CD4-positive, alpha-beta T cell treated with Interleukin-1 beta for 1 hour (primary cell): ENCODE data around the gene REG1B.
"Not testable (repeated sequence)": the region's sequence is repeated elsewhere in the genome, so short reads cannot be mapped to it uniquely, and the experiment has no call there.

Experiments
- DNase-seq, 2 donors: peaks; one replicate each; pipeline ENCODE4 v3.0.0-alpha.2; 2020 to 2022

The REG1B gene

DNA sequence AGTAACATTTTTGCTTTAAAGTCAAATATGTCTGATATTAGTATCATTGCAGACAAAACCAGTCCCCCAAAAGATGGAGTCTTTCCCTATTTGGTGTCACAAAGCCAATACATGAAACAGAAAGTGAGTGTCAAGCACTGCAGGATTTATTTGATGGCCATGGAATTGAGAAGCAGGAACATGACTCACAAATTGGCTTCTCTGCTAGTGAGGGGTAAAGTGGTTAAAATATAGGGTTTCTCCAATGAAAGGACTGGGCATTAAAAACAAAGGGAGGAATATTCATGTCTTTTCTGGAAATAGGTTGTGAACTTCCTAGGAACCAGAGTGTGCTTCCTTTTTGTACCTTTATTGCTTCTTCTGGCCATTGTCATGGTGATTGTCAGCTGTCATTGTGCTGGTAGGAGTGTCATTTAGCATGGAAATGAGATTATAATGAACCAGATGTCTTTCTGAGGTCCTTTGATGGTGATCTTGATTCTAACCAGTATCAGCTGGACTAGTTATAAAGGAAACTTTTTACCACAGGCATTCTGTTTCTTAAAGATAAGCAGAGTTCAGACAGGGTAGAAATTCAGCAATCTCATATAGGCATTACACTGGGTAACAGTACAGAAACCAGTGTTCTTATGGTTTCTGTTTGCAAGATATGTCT is 4.1 kb downstream of the REG1B start:
- no peak for DNase-seq

DNA sequence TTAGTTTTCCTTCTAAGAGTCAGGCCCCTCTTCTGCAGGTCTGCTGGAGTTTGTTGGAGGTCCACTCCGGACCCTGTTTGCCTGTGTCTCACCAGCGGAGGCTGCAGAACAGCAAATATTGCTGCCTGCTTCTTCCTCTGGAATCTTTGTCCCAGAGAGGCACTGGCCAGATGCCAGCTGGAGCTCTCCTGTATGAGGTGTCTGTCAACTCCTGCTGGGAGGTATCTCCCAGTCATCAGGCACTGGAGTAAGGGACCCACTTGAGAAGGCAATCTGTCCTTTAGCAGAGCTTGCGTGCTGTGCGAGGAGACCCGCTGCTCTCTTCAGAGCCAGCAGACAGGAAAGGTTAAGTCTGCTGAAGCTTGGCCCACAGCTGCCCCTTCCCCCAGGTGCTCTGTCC is 4.8 kb downstream of the REG1B start:
- DNase-seq, result no peak

DNA sequence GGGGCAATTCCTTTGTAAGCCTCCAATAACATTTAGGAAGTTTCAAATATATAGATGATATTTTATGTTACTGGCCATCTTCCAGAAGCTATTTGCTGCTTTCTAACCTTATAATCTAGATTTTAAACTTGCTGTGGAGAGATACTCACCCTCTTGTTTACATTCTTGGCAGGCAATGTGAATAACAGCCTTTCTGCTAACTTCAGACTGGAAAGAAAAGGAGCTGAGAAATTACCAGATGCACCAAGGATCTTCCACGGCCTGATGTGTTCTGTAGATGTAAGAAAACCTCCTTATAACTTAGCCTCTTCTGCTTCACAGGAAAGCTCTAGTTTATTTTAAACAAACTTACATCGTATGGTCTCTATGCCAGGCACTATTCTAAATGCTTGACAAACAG is 16.7 kb downstream of the REG1B start:
- no peak for DNase-seq

DNA sequence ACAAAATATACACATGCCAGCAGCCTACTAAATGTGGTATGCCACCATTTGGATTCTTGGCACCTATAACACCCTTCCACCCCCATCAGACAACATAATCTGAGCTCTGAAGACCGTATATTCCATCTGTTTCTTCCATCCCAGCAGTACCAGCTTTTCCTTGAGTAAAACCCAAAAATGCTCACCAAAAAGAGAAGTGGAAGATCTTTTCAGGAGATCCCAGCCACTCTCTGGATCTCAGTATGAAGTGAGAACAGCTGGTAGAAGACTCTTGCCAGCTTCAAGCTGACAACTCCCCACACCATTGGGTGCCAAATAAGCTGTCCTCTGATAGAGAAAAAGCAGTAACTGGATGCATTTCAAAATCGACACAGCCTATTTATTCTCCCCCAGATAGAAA is 22.6 kb downstream of the REG1B start:
- no peak for DNase-seq

DNA sequence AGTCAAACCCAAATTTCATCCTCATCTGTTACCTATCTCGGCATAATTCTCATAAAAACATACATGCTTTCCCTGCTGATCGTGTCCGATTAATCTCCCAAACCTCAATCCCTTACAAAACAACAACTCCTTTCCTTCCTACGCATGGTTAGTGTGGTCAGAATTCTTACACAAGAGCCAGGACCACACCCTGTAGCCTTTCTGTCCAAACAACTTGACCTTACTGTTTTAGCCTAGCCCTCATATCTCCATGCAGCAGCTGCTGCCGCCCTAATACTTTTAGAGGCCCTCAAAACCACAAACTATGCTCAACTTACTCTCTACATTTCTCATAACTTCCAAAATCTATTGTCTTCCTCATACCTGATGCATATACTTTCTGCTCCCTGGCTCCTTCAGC is 33.0 kb downstream of the REG1B start:
- DNase-seq, result not testable (repeated sequence)

DNA sequence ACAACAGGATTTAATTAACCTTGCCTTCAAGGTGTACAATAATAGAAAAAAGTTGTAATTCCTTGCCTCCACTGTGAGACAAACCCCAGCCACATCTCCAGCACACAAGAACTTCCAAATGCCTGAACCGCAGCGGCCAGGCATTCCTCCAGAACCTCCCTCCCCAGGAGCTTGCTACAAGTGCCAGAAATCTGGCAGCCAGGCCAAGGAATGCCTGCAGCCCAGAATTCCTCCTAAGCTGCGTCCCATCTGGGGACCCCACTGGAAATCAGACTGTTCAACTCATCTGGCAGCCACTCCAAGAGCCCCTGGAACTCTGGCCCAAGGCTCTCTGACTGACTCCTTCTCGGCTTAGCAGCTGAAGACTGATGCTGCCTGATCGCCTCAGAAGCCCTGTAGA is 34.3 kb downstream of the REG1B start:
- not testable (repeated sequence) for DNase-seq

DNA sequence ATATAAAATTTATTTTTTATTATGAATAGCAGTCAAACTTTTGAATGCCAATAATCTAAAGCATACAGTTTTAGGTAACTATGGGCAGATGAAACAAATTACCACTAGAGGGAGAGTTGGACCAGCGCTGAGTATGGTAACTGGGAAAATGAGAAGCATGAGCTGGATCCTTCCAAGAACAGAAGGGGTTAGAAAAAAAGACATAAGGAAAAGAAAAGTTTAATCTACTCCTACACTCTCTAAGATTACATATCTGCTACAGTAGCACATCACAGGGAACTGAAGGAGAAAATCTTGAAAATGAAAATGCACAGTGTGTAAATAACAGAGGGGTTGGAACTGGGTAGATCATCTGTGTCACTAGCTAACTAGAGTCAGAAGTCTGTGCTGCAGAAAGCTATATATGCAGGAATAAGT is 46.8 kb downstream of the REG1B start:
- DNase-seq, result no peak

DNA sequence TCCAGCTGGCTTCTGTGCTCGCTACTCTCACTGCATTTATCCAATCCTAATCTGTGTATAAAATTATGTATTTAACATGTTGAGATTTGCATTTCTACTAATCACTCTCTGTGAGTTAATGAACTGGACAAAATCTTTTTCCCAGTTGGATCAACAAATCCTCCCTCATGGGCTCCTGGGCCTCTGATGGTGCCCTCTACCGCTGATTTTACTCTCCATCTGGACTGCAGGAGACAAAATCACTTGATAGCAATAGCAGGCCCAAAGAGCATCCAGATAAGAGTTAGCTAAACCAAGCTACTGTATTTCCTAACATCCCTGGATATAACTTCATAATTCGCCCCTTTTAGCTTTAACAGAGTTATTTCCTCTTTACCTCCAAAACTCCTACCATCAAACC is 47.8 kb downstream of the REG1B start:
- no peak for DNase-seq
